ENCODE results near the gene GRB7. TPM values are rescaled to one million over a fixed set of nuclear protein-coding genes. Genes with fewer than 3 reads are reported as not detected.

The GRB7 gene
- total and polyA plus RNA-seq, 2 donors (not counting 3 experiments of a cell fraction or from before 2014, with no cell fraction given) = 0.04 TPM; not detected in 1

GRCh38 chr17:39782980-39783379, 45.2 kb downstream of the GRB7 start:
- Histone ChIP-seq H3K9me1 (replicated peaks; ENCODE audit: control insufficient read depth, extremely low read depth, insufficient read depth, low read length) (no peaks in the 10 kb centered on the region), H2AFZ (ENCODE audit: low read depth, low read length) (no peak overlapping the region), H3K27ac (ENCODE audit: insufficient read depth, low read depth, low read length) (no peak overlapping the region), H3K4me1 (ENCODE audit: control insufficient read depth, extremely low read depth, insufficient read depth, low read length) (no peaks in the 10 kb centered on the region), H3K27me3 (ENCODE audit: control insufficient read depth in 2 of 2, insufficient read depth in 2 of 2, low read length in 2 of 2) (peaks cover 36 to 59% of the 10 kb centered on the region in 2 experiments), H3K79me2 (ENCODE audit: control insufficient read depth, insufficient read depth, low read length) (no peaks in the 10 kb centered on the region), H3K9ac (replicated peaks; ENCODE audit: extremely low read depth, insufficient read depth, low read length) (no peak overlapping the region), H3K4me3 (replicated peaks in 1 of 3; ENCODE audit: insufficient read depth in 1 of 3, low read depth in 1 of 3, low read length in 3 of 3) (no peak overlapping the region), H4K20me1 (replicated peaks; ENCODE audit: control insufficient read depth, extremely low read depth, insufficient read depth, low read length) (no peaks in the 10 kb centered on the region), H3K9me3 (replicated peaks; ENCODE audit: control insufficient read depth, insufficient read depth, low read length) (no peaks in the 10 kb centered on the region), H3K36me3 (ENCODE audit: control insufficient read depth in 2 of 2, extremely low read depth in 1 of 2, insufficient read depth in 2 of 2, low read length in 2 of 2) (no peaks in the 10 kb centered on the region), H3K4me2 (ENCODE audit: insufficient read depth, low read length) (no peak overlapping the region)
- TF ChIP-seq FOS (IDR thresholded peaks at IDR 0.05; ENCODE audit: borderline replicate concordance, insufficient read depth, low read length) (no peak), CTCF (IDR thresholded peaks at IDR 0.05; ENCODE audit: extremely low read depth in 1 of 2, insufficient read depth in 1 of 2, low read depth in 1 of 2, low read length in 2 of 2) (no peak), GATA2 (IDR thresholded peaks at IDR 0.05; ENCODE audit: insufficient read depth, insufficient read length, low read depth, low read length) (no peak), POLR2A (IDR thresholded peaks at IDR 0.05; ENCODE audit: low read depth, low read length) (no peak), JUN (IDR thresholded peaks at IDR 0.05; ENCODE audit: borderline replicate concordance, insufficient read depth, insufficient read length, low read depth) (no peak), MYC (IDR thresholded peaks at IDR 0.05; ENCODE audit: low read depth, low read length) (no peak), POLR2AphosphoS5 (IDR thresholded peaks at IDR 0.05; ENCODE audit: insufficient read depth, low read depth, low read length) (no peak), MAX (IDR thresholded peaks at IDR 0.05; ENCODE audit: insufficient read depth, insufficient read length) (no peak), EZH2 (IDR thresholded peaks at IDR 0.05; ENCODE audit: borderline replicate concordance, low read depth, low read length, severe bottlenecking) (no peak)
- dilution Hi-C loops (cut with MboI; ENCODE audit: extremely low pct_ligation_motif_present, low sequenced_read_pairs) = no loop called here
- CTCF ChIA-PET = no interaction called here
- POLR2A ChIA-PET = no interaction called here
- DNase-seq (ENCODE audit: low read depth, low spot score) = no peak
- no peak for FAIRE-seq
- intact Hi-C loops (cut with micrococcal nuclease) = loop anchor here (1.0 to 10.0 kb wide), 2 partner anchors 45 to 82 kb away; partner anchors contain the start of genes IKZF3 and ZPBP2
- no TSS peak for BruUV-seq (replicated peaks)

All from endothelial cell of umbilical vein (primary cell).